Measurements from ENCODE around the gene ALKBH2. TPM values are rescaled to one million over a fixed set of nuclear protein-coding genes. Genes with fewer than 3 reads are reported as not detected.

The ALKBH2 gene
- total RNA-seq, 1 experiment from 2014 or later = 41.4 TPM

DNA sequence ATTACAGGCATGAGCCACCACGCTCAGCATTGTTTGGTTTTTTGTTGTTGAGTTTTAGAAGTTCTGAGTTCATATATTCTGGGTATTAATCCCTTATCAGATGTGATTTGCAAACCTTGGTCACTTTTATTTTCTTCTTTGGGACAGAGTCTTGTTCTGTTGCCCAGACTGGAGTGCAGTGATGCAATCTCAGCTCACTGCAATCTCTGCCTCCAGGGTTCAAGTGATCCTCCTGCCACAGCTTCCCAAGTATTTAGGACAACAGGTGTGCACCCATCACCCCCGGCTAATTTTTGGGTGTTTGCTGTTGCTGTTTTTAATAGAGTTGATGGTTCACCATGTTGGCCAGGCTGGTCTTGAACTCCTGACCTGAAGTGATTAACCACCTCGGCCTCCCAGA, 29.1 kb downstream of the ALKBH2 start:
- TF ChIP-seq, protein P1, sequence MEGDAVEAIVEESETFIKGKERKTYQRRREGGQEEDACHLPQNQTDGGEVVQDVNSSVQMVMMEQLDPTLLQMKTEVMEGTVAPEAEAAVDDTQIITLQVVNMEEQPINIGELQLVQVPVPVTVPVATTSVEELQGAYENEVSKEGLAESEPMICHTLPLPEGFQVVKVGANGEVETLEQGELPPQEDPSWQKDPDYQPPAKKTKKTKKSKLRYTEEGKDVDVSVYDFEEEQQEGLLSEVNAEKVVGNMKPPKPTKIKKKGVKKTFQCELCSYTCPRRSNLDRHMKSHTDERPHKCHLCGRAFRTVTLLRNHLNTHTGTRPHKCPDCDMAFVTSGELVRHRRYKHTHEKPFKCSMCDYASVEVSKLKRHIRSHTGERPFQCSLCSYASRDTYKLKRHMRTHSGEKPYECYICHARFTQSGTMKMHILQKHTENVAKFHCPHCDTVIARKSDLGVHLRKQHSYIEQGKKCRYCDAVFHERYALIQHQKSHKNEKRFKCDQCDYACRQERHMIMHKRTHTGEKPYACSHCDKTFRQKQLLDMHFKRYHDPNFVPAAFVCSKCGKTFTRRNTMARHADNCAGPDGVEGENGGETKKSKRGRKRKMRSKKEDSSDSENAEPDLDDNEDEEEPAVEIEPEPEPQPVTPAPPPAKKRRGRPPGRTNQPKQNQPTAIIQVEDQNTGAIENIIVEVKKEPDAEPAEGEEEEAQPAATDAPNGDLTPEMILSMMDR (IDR thresholded peaks at IDR 0.05; ENCODE audit: insufficient read depth in 1 of 2, low read depth in 1 of 2, low read length in 1 of 2, severe bottlenecking in 1 of 2, unreplicated experiment in 1 of 2) = no peak
- H3K36me3 Mint-ChIP-seq (ENCODE audit: insufficient read depth, unreplicated experiment) = no peaks in the 10 kb centered on the region
- BruUV-seq (replicated peaks) = no TSS peak
- H3K4me1 ChIP-seq = peaks cover 11% of the 10 kb centered on the region; the same call in 1 of the 2 replicates
- H3K4me3 Mint-ChIP-seq (ENCODE audit: unreplicated experiment) = no peak overlapping the region
- H3K27me3 Mint-ChIP-seq (ENCODE audit: insufficient read depth, unreplicated experiment) = no peaks in the 10 kb centered on the region
- intact Hi-C loops (cut with micrococcal nuclease; ENCODE audit: unreplicated experiment) = no loop called here
- H3K27ac Mint-ChIP-seq (ENCODE audit: unreplicated experiment) = no peak overlapping the region
- CTCF ChIA-PET = no interaction called here
- H3K4me1 Mint-ChIP-seq (ENCODE audit: low read depth, unreplicated experiment) = peaks cover 8% of the 10 kb centered on the region
- H3K9me3 Mint-ChIP-seq (ENCODE audit: unreplicated experiment) = no peaks in the 10 kb centered on the region
- 0 out of 2 replicates have a peak, but pooled peaks cover 1% of the 10 kb centered on the region for H3K36me3 ChIP-seq (ENCODE audit: control insufficient read depth, insufficient read depth, low read length)
- no peak for DNase-seq
- no peaks in the 10 kb centered on the region for H3K9me3 ChIP-seq
- POLR2A ChIA-PET = no interaction called here
- no peak overlapping the region for H3K4me3 ChIP-seq (ENCODE audit: low read depth, low read length)
- no peaks in the 10 kb centered on the region for H3K27me3 ChIP-seq (replicated peaks; ENCODE audit: control insufficient read depth, insufficient read depth, low read length)

DNA sequence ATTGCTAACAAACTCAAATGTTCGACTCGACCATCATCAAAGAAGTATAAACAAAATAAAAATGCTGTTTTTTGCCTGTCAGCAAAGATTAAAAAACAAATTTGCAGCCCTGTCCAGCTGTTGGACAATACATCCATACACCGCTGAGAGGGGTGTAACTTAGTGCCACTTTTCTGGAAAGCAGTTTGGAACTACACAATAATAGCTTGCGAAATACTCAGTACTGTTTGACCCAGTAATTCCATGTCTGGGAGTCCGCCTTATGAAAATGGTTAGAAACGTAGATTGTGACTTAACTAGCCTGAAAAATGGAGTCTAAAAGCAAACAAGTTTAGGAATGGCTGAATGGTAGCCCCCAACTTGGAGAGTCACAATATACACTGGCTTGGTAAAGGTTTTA, 34.5 kb downstream of the ALKBH2 start:
- Mint-ChIP-seq H3K4me3 (ENCODE audit: unreplicated experiment) (no peak overlapping the region), H3K27me3 (ENCODE audit: insufficient read depth, unreplicated experiment) (no peaks in the 10 kb centered on the region), H3K4me1 (ENCODE audit: low read depth, unreplicated experiment) (peaks cover 3% of the 10 kb centered on the region), H3K36me3 (ENCODE audit: insufficient read depth, unreplicated experiment) (no peaks in the 10 kb centered on the region), H3K27ac (ENCODE audit: unreplicated experiment) (no peak overlapping the region), H3K9me3 (ENCODE audit: unreplicated experiment) (no peaks in the 10 kb centered on the region)
- Histone ChIP-seq H3K27me3 (replicated peaks; ENCODE audit: control insufficient read depth, insufficient read depth, low read length) (no peaks in the 10 kb centered on the region), H3K36me3 (ENCODE audit: control insufficient read depth, insufficient read depth, low read length) (no peaks in the 10 kb centered on the region), H3K9me3 (no peaks in the 10 kb centered on the region), H3K4me1 (0 out of 2 replicates have a peak, but pooled peaks cover 3% of the 10 kb centered on the region), H3K4me3 (ENCODE audit: low read depth, low read length) (no peak overlapping the region)
- no peak for DNase-seq
- TF ChIP-seq, protein P1 (IDR thresholded peaks at IDR 0.05; ENCODE audit: insufficient read depth in 1 of 2, low read depth in 1 of 2, low read length in 1 of 2, severe bottlenecking in 1 of 2, unreplicated experiment in 1 of 2) = no peak
- ChIA-PET POLR2A (no interaction called here), CTCF (no interaction called here)
- BruUV-seq (replicated peaks) = no TSS peak
- intact Hi-C loops (cut with micrococcal nuclease; ENCODE audit: unreplicated experiment) = no loop called here

DNA sequence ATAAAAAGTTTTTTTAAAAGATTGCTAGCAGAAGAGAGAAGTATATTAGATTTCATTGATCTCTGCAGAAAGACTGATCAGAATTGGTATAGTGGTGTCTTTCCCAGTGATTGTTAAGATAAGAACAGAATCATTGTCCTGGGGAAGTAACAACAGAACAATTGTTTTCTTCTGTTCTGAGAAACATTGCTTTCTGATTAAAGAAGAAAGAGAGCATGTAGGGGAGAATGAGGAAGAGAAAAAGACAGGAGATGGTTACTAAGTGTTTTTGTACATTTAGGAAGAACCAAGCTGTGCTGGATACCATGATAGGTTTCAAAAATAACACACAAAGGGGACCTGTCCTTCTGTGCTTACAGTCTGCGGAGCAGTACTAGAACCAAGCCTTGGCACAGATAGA, 35.9 kb downstream of the ALKBH2 start:
- no peaks in the 10 kb centered on the region for H3K9me3 Mint-ChIP-seq (ENCODE audit: unreplicated experiment)
- no peaks in the 10 kb centered on the region for H3K27me3 Mint-ChIP-seq (ENCODE audit: insufficient read depth, unreplicated experiment)
- peaks cover 10% of the 10 kb centered on the region for H3K4me1 Mint-ChIP-seq (ENCODE audit: low read depth, unreplicated experiment)
- Histone ChIP-seq H3K36me3 (ENCODE audit: control insufficient read depth, insufficient read depth, low read length) (no peaks in the 10 kb centered on the region), H3K4me3 (ENCODE audit: low read depth, low read length) (no peak overlapping the region), H3K4me1 (0 out of 2 replicates have a peak, but pooled peaks cover 9% of the 10 kb centered on the region), H3K27me3 (replicated peaks; ENCODE audit: control insufficient read depth, insufficient read depth, low read length) (no peaks in the 10 kb centered on the region), H3K9me3 (no peaks in the 10 kb centered on the region)
- intact Hi-C loops (cut with micrococcal nuclease; ENCODE audit: unreplicated experiment) = no loop called here
- DNase-seq = no peak
- TF ChIP-seq, protein P1 (IDR thresholded peaks at IDR 0.05; ENCODE audit: insufficient read depth in 1 of 2, low read depth in 1 of 2, low read length in 1 of 2, severe bottlenecking in 1 of 2, unreplicated experiment in 1 of 2) = no peak
- no TSS peak for BruUV-seq (replicated peaks)
- no peak overlapping the region for H3K27ac Mint-ChIP-seq (ENCODE audit: unreplicated experiment)
- ChIA-PET POLR2A (no interaction called here), CTCF (no interaction called here)
- H3K4me3 Mint-ChIP-seq (ENCODE audit: unreplicated experiment) = no peak overlapping the region
- no peaks in the 10 kb centered on the region for H3K36me3 Mint-ChIP-seq (ENCODE audit: insufficient read depth, unreplicated experiment)
